ENCODE measurements around the gene MAPKAPK2.

DNA sequence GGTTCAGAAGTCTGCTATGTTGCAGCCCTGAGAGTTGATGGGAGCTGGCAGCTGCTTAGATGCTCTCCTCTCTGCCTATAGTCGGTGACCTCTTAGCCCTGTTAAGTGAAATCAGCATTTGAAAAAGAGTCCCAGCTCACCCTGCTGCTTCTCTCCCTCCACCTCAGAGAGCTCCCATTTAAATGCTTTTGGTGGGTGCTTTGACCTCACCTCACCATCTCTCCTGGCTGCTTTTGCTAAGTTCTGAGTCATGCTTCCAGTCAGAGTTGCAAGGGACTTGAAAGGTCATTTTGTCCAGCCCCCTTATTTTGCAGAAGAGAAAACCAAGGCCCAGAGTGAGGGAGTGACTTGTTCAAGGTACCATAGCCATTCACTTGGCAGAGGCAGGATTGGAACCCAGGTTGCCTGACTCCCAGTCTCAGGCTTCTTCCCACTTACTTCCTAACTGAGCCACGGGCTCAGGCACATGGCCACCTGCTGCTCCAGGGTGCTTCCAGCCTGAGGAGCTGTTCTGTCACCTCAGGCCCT, 3.3 kb downstream of the MAPKAPK2 start:
- TF ChIP-seq, protein P1, sequence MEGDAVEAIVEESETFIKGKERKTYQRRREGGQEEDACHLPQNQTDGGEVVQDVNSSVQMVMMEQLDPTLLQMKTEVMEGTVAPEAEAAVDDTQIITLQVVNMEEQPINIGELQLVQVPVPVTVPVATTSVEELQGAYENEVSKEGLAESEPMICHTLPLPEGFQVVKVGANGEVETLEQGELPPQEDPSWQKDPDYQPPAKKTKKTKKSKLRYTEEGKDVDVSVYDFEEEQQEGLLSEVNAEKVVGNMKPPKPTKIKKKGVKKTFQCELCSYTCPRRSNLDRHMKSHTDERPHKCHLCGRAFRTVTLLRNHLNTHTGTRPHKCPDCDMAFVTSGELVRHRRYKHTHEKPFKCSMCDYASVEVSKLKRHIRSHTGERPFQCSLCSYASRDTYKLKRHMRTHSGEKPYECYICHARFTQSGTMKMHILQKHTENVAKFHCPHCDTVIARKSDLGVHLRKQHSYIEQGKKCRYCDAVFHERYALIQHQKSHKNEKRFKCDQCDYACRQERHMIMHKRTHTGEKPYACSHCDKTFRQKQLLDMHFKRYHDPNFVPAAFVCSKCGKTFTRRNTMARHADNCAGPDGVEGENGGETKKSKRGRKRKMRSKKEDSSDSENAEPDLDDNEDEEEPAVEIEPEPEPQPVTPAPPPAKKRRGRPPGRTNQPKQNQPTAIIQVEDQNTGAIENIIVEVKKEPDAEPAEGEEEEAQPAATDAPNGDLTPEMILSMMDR (IDR thresholded peaks at IDR 0.05) = no peak
- TF ChIP-seq EZH2 (IDR thresholded peaks at IDR 0.05) = no peak
